CD4-positive, alpha-beta T cell treated with Interleukin-6 at 100 ng/mL for 8 hours (primary cell): ENCODE measurements around the gene SLC25A5.
A peak's percentile ranks its signal among the peaks of the same experiment; 100 is the strongest.

ENCODE experiments used
- DNase-seq: peaks from one replicate; pipeline ENCODE4 v3.0.0-alpha.2; 2020; ENCODE audit warnings: mixed read lengths, low spot score

The SLC25A5 gene

DNA sequence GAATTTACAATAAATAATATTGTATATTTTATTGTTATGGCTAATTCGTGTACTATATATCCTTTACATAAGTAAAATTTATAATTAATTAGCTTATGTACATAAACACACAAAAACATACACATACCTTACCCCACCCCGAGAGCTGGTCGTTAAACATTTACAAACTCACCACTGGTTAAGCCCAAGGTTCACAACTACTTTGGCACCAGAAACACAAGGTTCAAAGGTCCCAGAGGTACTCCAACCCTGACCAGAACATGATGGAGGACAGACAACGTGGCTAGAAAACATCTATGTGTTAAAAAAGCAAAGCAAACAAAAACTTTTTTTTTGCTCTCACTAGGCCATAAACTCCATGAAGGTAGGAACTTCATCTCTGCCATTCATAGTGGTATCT lies 37.7 kb downstream of the SLC25A5 start:
- DNase-seq, result no peak

DNA sequence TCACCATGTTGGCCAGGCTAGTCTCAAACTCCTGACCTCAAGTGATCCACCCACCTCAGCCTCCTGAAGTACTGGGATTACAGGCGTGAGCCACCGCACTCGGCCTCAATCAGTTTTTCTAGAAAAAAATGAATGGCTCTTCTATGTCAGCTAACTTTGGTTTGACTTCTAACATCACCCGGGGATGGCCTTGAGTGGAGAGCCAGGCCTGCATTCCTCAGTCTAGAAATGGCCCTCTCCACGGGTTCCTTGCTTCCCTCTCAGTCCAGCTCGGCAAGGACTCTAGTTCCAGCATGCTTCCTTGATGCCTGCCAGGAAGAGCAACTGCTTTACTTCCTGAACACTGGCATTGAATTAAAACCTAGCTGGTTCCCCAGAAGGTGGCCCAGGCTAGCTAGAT lies 39.0 kb downstream of the SLC25A5 start:
- no peak for DNase-seq

GRCh38 chrX:119512146-119512800 lies 44.0 kb downstream of the SLC25A5 start:
- DNase-seq, result no peak

DNA sequence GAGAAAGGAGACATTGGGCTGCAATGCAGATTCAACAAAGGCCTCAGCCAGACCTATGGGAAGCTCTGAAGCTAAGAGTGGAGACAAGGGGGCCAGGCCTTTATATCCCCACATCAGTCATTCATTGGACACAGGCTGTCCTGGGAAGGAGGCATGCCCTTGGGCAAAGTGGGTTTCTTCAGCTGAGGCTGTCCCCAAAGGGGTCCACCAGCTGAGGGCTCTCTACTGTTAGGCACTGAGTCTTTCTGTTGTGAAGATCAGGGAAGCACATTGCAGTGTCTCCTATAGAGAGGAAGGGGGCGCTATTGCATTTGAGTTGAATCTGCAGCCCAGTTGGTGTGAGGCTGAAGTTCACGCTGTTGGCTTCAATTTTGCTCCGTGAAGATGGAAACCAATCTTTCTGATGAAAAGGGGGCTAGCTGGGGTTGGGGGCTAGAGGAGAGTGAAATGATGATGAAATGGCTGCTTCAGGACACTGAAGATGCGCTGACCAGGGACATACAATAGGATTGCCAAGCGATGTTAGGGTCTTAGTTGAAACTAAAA lies 48.0 kb downstream of the SLC25A5 start:
- peak; percentile 62 for DNase-seq

GRCh38 chrX:119518371-119518770 lies 50.1 kb downstream of the SLC25A5 start:
- DNase-seq, result no peak
